ENCODE results near the gene TEX26. TPM values are rescaled to one million over a fixed set of nuclear protein-coding genes. Genes with fewer than 3 reads are reported as not detected.
"Not testable (repeated sequence)": the region's sequence is repeated elsewhere in the genome, so short reads cannot be mapped to it uniquely, and the experiment has no call there.

The TEX26 gene
- total RNA-seq, 1 donor = not detected

DNA sequence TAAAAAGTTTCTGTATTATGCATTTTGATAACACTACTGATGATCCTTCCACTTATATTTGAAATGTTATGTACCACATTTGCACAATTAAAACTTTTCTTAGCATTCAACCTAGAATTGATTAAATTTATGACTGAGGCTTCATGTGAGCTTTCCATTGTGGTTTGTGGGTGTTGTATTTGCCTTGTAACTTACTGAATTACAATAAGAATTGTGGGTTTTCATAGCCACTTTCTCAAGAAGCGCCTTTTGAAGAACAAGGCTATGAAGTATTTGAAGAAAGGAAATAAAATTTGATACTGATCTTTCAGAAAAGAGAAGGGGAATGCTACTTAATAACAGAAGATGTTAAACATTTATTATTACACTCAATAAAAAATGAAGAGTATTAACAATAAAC lies 7.0 kb upstream of the TEX26 start:
- no peak overlapping the region for H3K4me2 ChIP-seq (ENCODE audit: insufficient read depth, low read length)
- no peaks in the 10 kb centered on the region for H3K27me3 ChIP-seq (ENCODE audit: insufficient read depth, low read length)
- DNase-seq (ENCODE audit: insufficient read length, low spot score, missing footprints) = no peak
- no peak overlapping the region for H2AFZ ChIP-seq (ENCODE audit: low read length)
- no peaks in the 10 kb centered on the region for H3K79me2 ChIP-seq (ENCODE audit: insufficient read depth, low read length)
- H3K27ac ChIP-seq (ENCODE audit: low read depth, low read length) = no peak overlapping the region
- peaks cover 44% of the 10 kb centered on the region for H3K36me3 ChIP-seq (ENCODE audit: insufficient read depth, low read length)
- H4K20me1 ChIP-seq (ENCODE audit: insufficient read depth, low read length) = peaks cover 4% of the 10 kb centered on the region
- H3K4me1 ChIP-seq (ENCODE audit: insufficient read depth, low read length) = no peaks in the 10 kb centered on the region
- TF ChIP-seq, protein P1, sequence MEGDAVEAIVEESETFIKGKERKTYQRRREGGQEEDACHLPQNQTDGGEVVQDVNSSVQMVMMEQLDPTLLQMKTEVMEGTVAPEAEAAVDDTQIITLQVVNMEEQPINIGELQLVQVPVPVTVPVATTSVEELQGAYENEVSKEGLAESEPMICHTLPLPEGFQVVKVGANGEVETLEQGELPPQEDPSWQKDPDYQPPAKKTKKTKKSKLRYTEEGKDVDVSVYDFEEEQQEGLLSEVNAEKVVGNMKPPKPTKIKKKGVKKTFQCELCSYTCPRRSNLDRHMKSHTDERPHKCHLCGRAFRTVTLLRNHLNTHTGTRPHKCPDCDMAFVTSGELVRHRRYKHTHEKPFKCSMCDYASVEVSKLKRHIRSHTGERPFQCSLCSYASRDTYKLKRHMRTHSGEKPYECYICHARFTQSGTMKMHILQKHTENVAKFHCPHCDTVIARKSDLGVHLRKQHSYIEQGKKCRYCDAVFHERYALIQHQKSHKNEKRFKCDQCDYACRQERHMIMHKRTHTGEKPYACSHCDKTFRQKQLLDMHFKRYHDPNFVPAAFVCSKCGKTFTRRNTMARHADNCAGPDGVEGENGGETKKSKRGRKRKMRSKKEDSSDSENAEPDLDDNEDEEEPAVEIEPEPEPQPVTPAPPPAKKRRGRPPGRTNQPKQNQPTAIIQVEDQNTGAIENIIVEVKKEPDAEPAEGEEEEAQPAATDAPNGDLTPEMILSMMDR (IDR thresholded peaks at IDR 0.05; ENCODE audit: extremely low read depth, low read depth, low read length) = no peak
- no peak overlapping the region for H3K4me3 ChIP-seq (ENCODE audit: insufficient read depth, low read length)
- H3K9me3 ChIP-seq (ENCODE audit: low read depth, low read length) = no peaks in the 10 kb centered on the region

DNA sequence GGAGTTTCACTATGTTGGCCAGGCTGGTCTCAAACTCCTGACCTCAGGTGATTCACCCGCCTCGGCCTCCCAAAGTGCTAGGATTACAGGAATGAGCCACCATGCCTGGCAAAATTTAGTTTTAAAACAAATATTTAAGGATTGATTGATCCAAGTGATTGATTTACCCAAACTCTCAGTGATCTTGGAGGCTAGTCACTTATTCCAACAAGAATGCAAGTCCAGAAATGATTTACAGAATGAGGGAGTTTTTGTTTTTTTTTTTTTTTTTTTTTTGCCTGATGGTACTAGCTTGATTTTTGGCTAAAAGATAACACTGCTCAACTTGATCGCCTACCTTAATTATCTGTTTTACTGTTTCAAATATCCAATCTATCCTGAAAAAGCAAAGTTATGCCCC lies 5.7 kb upstream of the TEX26 start:
- Histone ChIP-seq H3K9me3 (ENCODE audit: low read depth, low read length) (no peaks in the 10 kb centered on the region), H2AFZ (ENCODE audit: low read length) (no peak overlapping the region), H3K27ac (ENCODE audit: low read depth, low read length) (no peak overlapping the region)

DNA sequence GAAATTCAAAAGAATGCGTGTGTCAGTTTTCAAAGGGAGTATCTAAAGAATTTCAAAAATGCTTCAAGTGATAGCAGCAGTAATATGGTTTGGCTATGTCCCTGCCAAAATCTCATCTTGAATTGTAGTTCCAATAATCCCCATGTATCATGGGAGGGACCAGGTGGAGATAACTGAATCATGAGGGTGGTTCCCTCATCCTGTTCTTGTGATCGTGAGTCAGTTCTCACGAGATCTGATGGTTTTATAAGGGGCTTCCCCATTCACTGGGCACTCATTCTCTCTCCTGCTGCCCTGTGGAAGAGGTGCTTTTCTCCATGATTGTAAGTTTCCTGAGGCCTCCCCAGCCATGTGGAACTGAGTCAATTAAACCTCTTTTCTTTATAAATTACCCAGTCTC lies 5.3 kb upstream of the TEX26 start:
- not testable (repeated sequence) for H2AFZ ChIP-seq (ENCODE audit: low read length); H4K20me1 ChIP-seq (ENCODE audit: insufficient read depth, low read length); H3K4me2 ChIP-seq (ENCODE audit: insufficient read depth, low read length); DNase-seq (ENCODE audit: insufficient read length, low spot score, missing footprints); H3K27ac ChIP-seq (ENCODE audit: low read depth, low read length); H3K9me3 ChIP-seq (ENCODE audit: low read depth, low read length); H3K4me3 ChIP-seq (ENCODE audit: insufficient read depth, low read length); H3K79me2 ChIP-seq (ENCODE audit: insufficient read depth, low read length); H3K4me1 ChIP-seq (ENCODE audit: insufficient read depth, low read length)
- Histone ChIP-seq H3K36me3 (ENCODE audit: insufficient read depth, low read length) (peaks cover 26% of the 10 kb centered on the region), H3K27me3 (ENCODE audit: insufficient read depth, low read length) (peaks cover 10% of the 10 kb centered on the region)

More for the DNA sequence above, 5.7 kb upstream of the TEX26 start:
- Histone ChIP-seq H3K79me2 (ENCODE audit: insufficient read depth, low read length) (no peaks in the 10 kb centered on the region), H3K27me3 (ENCODE audit: insufficient read depth, low read length) (peaks cover 7% of the 10 kb centered on the region), H3K4me3 (ENCODE audit: insufficient read depth, low read length) (no peak overlapping the region), H3K36me3 (ENCODE audit: insufficient read depth, low read length) (peaks cover 30% of the 10 kb centered on the region), H3K4me2 (ENCODE audit: insufficient read depth, low read length) (no peak overlapping the region), H4K20me1 (ENCODE audit: insufficient read depth, low read length) (no peaks in the 10 kb centered on the region), H3K4me1 (ENCODE audit: insufficient read depth, low read length) (no peaks in the 10 kb centered on the region)
- DNase-seq (ENCODE audit: insufficient read length, low spot score, missing footprints) = no peak
- TF ChIP-seq, protein P1 (IDR thresholded peaks at IDR 0.05; ENCODE audit: extremely low read depth, low read depth, low read length) = no peak

DNA sequence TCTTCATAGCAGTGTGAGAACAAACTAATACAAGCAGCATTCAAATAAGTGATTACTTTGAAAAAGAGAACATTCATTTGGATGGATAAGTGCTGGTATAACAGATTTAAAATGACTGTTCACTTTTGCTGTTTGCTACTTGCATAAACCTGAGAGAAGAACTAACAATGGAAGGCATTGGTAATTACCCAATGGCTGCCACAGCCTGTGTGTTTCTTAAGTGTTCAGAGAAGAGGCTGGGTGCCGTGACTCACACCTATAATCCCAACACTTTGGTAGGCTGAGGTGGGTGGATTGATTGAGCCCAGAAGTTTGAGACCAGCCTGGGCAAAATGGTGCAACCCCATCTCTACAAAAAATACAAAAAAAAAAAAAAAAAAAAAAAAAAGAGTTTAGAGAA lies 4.9 kb upstream of the TEX26 start:
- TF ChIP-seq, protein P1 (IDR thresholded peaks at IDR 0.05; ENCODE audit: extremely low read depth, low read depth, low read length) = no peak
- no peak for DNase-seq (ENCODE audit: insufficient read length, low spot score, missing footprints)

More for the DNA sequence above, 4.9 kb upstream of the TEX26 start:
- H4K20me1 ChIP-seq (ENCODE audit: insufficient read depth, low read length) = no peaks in the 10 kb centered on the region
- no peaks in the 10 kb centered on the region for H3K4me1 ChIP-seq (ENCODE audit: insufficient read depth, low read length)
- peaks cover 23% of the 10 kb centered on the region for H3K36me3 ChIP-seq (ENCODE audit: insufficient read depth, low read length)
- H3K79me2 ChIP-seq (ENCODE audit: insufficient read depth, low read length) = no peaks in the 10 kb centered on the region
- no peak overlapping the region for H2AFZ ChIP-seq (ENCODE audit: low read length)
- no peaks in the 10 kb centered on the region for H3K9me3 ChIP-seq (ENCODE audit: low read depth, low read length)
- no peak overlapping the region for H3K27ac ChIP-seq (ENCODE audit: low read depth, low read length)
- no peak overlapping the region for H3K4me3 ChIP-seq (ENCODE audit: insufficient read depth, low read length)
- no peak overlapping the region for H3K4me2 ChIP-seq (ENCODE audit: insufficient read depth, low read length)
- peaks cover 14% of the 10 kb centered on the region for H3K27me3 ChIP-seq (ENCODE audit: insufficient read depth, low read length)
